Measurements from ENCODE around the gene PTH2R. TPM values are rescaled to one million over a fixed set of nuclear protein-coding genes. Genes with fewer than 3 reads are reported as not detected.
"Not testable (repeated sequence)": the region's sequence is repeated elsewhere in the genome, so short reads cannot be mapped to it uniquely, and the experiment has no call there.

Gene PTH2R
- total and polyA plus RNA-seq, 4 donors = 0.01 to 1.5 (median 0.08) TPM; not detected in 1

GRCh38 chr2:208515099-208515498 is 108.5 kb downstream of the PTH2R start:
- 84% methylated on average over 1 of the region's 1 CpG for WGBS
- DNase-seq (ENCODE audit: low spot score) = no peak
- Histone ChIP-seq H3K4me3 (ENCODE audit: low read depth in 1 of 3, low read length in 3 of 3) (no peak overlapping the region), H3K36me3 (ENCODE audit: control insufficient read depth in 4 of 4, insufficient read depth in 3 of 4, low read depth in 1 of 4, low read length in 3 of 4) (no peaks in the 10 kb centered on the region), H3K27ac (ENCODE audit: low read depth in 1 of 2, low read length in 2 of 2) (no peak overlapping the region), H3K9ac (ENCODE audit: low read depth in 1 of 2, low read length in 2 of 2) (no peak overlapping the region), H3K4me1 (ENCODE audit: control insufficient read depth in 4 of 4, insufficient read depth in 4 of 4, low read length in 3 of 4) (no peaks in the 10 kb centered on the region), H3K9me3 (ENCODE audit: control insufficient read depth in 4 of 4, low read length in 3 of 4) (no peaks in the 10 kb centered on the region), H3K27me3 (ENCODE audit: control insufficient read depth in 4 of 4, insufficient read depth in 4 of 4, low read length in 3 of 4) (no peaks in the 10 kb centered on the region)
- no peak for TF ChIP-seq MAX (IDR thresholded peaks at IDR 0.05)
- no peak for TF ChIP-seq ATF3 (IDR thresholded peaks at IDR 0.05)
- TF ChIP-seq YY1 (IDR thresholded peaks at IDR 0.05) = no peak
- TF ChIP-seq JUND (IDR thresholded peaks at IDR 0.05) = no peak
- no peak for TF ChIP-seq TAF1 (conservative IDR thresholded peaks at IDR 0.05)

GRCh38 chr2:208523069-208523468 is 116.5 kb downstream of the PTH2R start:
- H3K4me3 ChIP-seq (ENCODE audit: low read depth in 1 of 3, low read length in 3 of 3); H3K4me1 ChIP-seq (ENCODE audit: control insufficient read depth in 4 of 4, insufficient read depth in 4 of 4, low read length in 3 of 4); H3K9ac ChIP-seq (ENCODE audit: low read depth in 1 of 2, low read length in 2 of 2); DNase-seq (ENCODE audit: low spot score); H3K36me3 ChIP-seq (ENCODE audit: control insufficient read depth in 4 of 4, insufficient read depth in 3 of 4, low read depth in 1 of 4, low read length in 3 of 4); H3K27ac ChIP-seq (ENCODE audit: low read depth in 1 of 2, low read length in 2 of 2); H3K9me3 ChIP-seq (ENCODE audit: control insufficient read depth in 4 of 4, low read length in 3 of 4); H3K27me3 ChIP-seq (ENCODE audit: control insufficient read depth in 4 of 4, insufficient read depth in 4 of 4, low read length in 3 of 4): not testable (repeated sequence)

GRCh38 chr2:208525165-208525564 is 118.6 kb downstream of the PTH2R start:
- not testable (repeated sequence) for H3K9ac ChIP-seq (ENCODE audit: low read depth in 1 of 2, low read length in 2 of 2); H3K9me3 ChIP-seq (ENCODE audit: control insufficient read depth in 4 of 4, low read length in 3 of 4); H3K4me1 ChIP-seq (ENCODE audit: control insufficient read depth in 4 of 4, insufficient read depth in 4 of 4, low read length in 3 of 4); H3K4me3 ChIP-seq (ENCODE audit: low read depth in 1 of 3, low read length in 3 of 3); DNase-seq (ENCODE audit: low spot score); H3K36me3 ChIP-seq (ENCODE audit: control insufficient read depth in 4 of 4, insufficient read depth in 3 of 4, low read depth in 1 of 4, low read length in 3 of 4); H3K27me3 ChIP-seq (ENCODE audit: control insufficient read depth in 4 of 4, insufficient read depth in 4 of 4, low read length in 3 of 4); H3K27ac ChIP-seq (ENCODE audit: low read depth in 1 of 2, low read length in 2 of 2)
- 63% methylated on average over 6 of the region's 6 CpGs for WGBS

GRCh38 chr2:208529796-208530195 is 123.2 kb downstream of the PTH2R start:
- DNase-seq (ENCODE audit: low spot score) = no peak
- Histone ChIP-seq H3K4me3 (ENCODE audit: low read depth in 1 of 3, low read length in 3 of 3) (no peak overlapping the region), H3K4me1 (ENCODE audit: control insufficient read depth in 4 of 4, insufficient read depth in 4 of 4, low read length in 3 of 4) (no peaks in the 10 kb centered on the region), H3K36me3 (ENCODE audit: control insufficient read depth in 4 of 4, insufficient read depth in 3 of 4, low read depth in 1 of 4, low read length in 3 of 4) (no peaks in the 10 kb centered on the region), H3K27me3 (ENCODE audit: control insufficient read depth in 4 of 4, insufficient read depth in 4 of 4, low read length in 3 of 4) (no peaks in the 10 kb centered on the region), H3K9me3 (ENCODE audit: control insufficient read depth in 4 of 4, low read length in 3 of 4) (no peaks in the 10 kb centered on the region), H3K27ac (ENCODE audit: low read depth in 1 of 2, low read length in 2 of 2) (no peak overlapping the region), H3K9ac (ENCODE audit: low read depth in 1 of 2, low read length in 2 of 2) (no peak overlapping the region)
- WGBS = 62% methylated on average over 5 of the region's 5 CpGs
- TF ChIP-seq NR2F2 (IDR thresholded peaks at IDR 0.05) (no peak), RXRA (IDR thresholded peaks at IDR 0.05) (no peak), CTCF (IDR thresholded peaks at IDR 0.05; ENCODE audit: low read depth, low read length, missing input control) (no peak), HNF4G (IDR thresholded peaks at IDR 0.05) (no peak), JUND (IDR thresholded peaks at IDR 0.05) (no peak), ZBTB33 (IDR thresholded peaks at IDR 0.05) (no peak), HNF4A (conservative IDR thresholded peaks at IDR 0.05) (no peak), REST (IDR thresholded peaks at IDR 0.05) (no peak)
